ENCODE data around the gene SH2B3. TPM values are rescaled to one million over a fixed set of nuclear protein-coding genes. Genes with fewer than 3 reads are reported as not detected.
"Not testable (repeated sequence)": the region's sequence is repeated elsewhere in the genome, so short reads cannot be mapped to it uniquely, and the experiment has no call there.

SH2B3 gene
- total RNA-seq, 1 experiment from 2014 or later, result 39.6 TPM

DNA sequence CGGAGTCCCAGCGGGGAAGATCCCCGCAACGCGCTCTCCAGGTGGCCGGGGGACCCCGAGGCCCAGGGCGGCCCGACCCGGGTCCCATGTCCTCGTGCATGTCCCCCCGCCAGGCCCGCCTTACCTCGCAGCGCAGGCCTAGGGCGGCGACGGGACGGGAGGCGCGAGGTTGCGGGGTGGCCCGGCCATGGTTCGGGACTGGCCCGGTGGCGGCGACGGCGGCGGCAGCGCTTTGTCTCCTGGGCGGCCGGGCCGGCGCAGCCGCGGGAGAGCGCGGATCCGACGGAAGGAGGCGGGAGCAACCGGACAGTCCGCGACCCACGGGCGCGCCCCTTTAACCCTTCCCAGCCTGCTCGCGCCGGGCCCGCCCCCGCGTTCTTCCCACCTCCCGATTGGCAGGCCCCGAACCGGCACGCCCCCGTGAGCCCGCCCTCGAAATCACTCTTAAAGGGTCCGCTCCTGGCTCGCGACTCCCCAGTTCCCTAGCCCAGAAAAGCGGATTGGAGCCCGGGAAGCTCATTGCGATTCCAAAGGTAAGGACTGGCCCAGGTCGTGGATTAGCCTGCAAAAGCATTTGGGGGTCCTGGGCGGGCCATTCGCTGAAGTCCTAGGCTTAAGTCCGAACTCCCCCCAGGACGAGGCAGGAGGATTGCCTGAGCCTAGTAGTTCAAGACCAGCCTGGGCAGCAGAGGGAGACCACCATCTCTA, 36.8 kb upstream of the SH2B3 start, which contains the start of gene PHETA1:
TSS of gene PHETA1 (minus strand) at position 308 of the 708 bp plus-strand sequence. CDS start 5,668 bp downstream, outside the sequence.
- Histone ChIP-seq H3K4me3 (ENCODE audit: low read depth in 2 of 2, low read length in 2 of 2) (peak within 1 kb of the TSS; percentile 84), H3K27ac (ENCODE audit: low read length) (peak within 1 kb of the TSS; percentile 83), H3K36me3 (ENCODE audit: control insufficient read depth, insufficient read depth, low read length) (no peaks in the 10 kb centered on the region), H3K9me3 (ENCODE audit: control insufficient read depth, insufficient read depth, low read depth, low read length) (no peaks in the 10 kb centered on the region), H3K27me3 (ENCODE audit: control insufficient read depth, insufficient read depth, low read length) (no peaks in the 10 kb centered on the region), H3K4me1 (ENCODE audit: control insufficient read depth, insufficient read depth, low read length) (peaks cover 21% of the 10 kb centered on the region)
- intact Hi-C loops (cut with micrococcal nuclease; ENCODE audit: unreplicated experiment), result no loop called here
- TF ChIP-seq, protein P1, sequence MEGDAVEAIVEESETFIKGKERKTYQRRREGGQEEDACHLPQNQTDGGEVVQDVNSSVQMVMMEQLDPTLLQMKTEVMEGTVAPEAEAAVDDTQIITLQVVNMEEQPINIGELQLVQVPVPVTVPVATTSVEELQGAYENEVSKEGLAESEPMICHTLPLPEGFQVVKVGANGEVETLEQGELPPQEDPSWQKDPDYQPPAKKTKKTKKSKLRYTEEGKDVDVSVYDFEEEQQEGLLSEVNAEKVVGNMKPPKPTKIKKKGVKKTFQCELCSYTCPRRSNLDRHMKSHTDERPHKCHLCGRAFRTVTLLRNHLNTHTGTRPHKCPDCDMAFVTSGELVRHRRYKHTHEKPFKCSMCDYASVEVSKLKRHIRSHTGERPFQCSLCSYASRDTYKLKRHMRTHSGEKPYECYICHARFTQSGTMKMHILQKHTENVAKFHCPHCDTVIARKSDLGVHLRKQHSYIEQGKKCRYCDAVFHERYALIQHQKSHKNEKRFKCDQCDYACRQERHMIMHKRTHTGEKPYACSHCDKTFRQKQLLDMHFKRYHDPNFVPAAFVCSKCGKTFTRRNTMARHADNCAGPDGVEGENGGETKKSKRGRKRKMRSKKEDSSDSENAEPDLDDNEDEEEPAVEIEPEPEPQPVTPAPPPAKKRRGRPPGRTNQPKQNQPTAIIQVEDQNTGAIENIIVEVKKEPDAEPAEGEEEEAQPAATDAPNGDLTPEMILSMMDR (IDR thresholded peaks at IDR 0.05), result no peak
- TF ChIP-seq TCF7L2 (IDR thresholded peaks at IDR 0.05; ENCODE audit: low read depth, low read length) (no peak), POLR2AphosphoS5 (IDR thresholded peaks at IDR 0.05; ENCODE audit: low read depth, low read length) (0 out of 2 replicates have a peak, but pooled peaks have one; percentile 21), SIN3A (IDR thresholded peaks at IDR 0.05; ENCODE audit: borderline replicate concordance, insufficient read depth, low read depth, low read length) (no peak; the same call in 1 of the 2 replicates)
- TF ChIP-seq, protein P2, sequence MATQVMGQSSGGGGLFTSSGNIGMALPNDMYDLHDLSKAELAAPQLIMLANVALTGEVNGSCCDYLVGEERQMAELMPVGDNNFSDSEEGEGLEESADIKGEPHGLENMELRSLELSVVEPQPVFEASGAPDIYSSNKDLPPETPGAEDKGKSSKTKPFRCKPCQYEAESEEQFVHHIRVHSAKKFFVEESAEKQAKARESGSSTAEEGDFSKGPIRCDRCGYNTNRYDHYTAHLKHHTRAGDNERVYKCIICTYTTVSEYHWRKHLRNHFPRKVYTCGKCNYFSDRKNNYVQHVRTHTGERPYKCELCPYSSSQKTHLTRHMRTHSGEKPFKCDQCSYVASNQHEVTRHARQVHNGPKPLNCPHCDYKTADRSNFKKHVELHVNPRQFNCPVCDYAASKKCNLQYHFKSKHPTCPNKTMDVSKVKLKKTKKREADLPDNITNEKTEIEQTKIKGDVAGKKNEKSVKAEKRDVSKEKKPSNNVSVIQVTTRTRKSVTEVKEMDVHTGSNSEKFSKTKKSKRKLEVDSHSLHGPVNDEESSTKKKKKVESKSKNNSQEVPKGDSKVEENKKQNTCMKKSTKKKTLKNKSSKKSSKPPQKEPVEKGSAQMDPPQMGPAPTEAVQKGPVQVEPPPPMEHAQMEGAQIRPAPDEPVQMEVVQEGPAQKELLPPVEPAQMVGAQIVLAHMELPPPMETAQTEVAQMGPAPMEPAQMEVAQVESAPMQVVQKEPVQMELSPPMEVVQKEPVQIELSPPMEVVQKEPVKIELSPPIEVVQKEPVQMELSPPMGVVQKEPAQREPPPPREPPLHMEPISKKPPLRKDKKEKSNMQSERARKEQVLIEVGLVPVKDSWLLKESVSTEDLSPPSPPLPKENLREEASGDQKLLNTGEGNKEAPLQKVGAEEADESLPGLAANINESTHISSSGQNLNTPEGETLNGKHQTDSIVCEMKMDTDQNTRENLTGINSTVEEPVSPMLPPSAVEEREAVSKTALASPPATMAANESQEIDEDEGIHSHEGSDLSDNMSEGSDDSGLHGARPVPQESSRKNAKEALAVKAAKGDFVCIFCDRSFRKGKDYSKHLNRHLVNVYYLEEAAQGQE (IDR thresholded peaks at IDR 0.05; ENCODE audit: insufficient read depth in 1 of 2, low read depth in 2 of 2, low read length in 1 of 2), result no peak
- ATAC-seq (peak; percentile 97), DNase-seq (ENCODE audit: low read depth, low spot score) (peak; percentile 12)
- no TSS peak for BruUV-seq (replicated peaks)
- POLR2A ChIA-PET, result interaction anchor here (0.5 kb wide), 1 partner anchor 248 kb away, joined by 11 read pairs; no protein-coding TSS in a partner anchor
- CTCF ChIA-PET, result interaction anchor here (1.1 kb wide), 1 partner anchor 28 kb away, joined by 3 read pairs; no protein-coding TSS in a partner anchor
- in situ Hi-C loops (cut with HindIII; ENCODE audit: low pct_unique_long_range_greater_than_20kb, low sequenced_read_pairs), result no loop called here

DNA sequence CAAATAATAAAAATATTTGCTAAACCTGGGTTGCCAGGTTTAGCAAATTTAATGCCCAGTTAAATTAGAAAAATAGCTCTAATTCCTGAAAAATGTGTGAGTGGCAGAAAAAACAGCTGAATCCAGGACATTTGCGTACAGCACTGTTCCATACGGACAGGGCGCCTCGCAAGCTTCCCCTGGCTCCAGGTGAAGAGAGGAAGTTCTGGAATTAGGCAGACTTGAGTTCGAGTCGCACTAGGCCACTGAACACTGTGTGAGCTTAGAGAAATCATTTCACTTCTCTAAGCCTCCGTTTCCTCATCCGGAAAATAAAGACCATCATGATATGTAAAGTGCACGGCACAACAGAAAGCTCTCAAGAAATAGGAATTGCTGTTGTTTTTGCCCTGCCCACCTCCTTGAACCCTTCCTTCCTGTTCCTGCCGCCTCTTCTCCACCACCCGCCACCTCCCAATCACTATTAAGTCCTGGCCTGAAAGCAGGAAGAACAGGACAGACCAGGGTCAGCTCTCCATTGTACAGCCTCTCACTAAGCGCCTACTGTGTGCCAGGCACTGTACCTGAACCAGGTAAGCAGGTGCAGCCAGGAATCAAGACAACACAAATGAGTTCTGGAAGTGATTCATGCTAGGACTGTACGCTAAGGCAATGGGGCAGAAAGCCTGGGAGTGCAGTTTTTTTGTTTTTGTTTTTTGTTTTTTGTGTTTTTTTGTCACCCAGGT, 36.1 kb upstream of the SH2B3 start:
- intact Hi-C loops (cut with micrococcal nuclease; ENCODE audit: unreplicated experiment), result no loop called here
- Histone ChIP-seq H3K27me3 (ENCODE audit: control insufficient read depth, insufficient read depth, low read length) (no peaks in the 10 kb centered on the region), H3K4me1 (ENCODE audit: control insufficient read depth, insufficient read depth, low read length) (peaks cover 21% of the 10 kb centered on the region), H3K9me3 (ENCODE audit: control insufficient read depth, insufficient read depth, low read depth, low read length) (no peaks in the 10 kb centered on the region), H3K36me3 (ENCODE audit: control insufficient read depth, insufficient read depth, low read length) (no peaks in the 10 kb centered on the region), H3K4me3 (ENCODE audit: low read depth in 2 of 2, low read length in 2 of 2) (peak overlapping the region; percentile 84), H3K27ac (ENCODE audit: low read length) (peak overlapping the region; percentile 83)
- ChIA-PET POLR2A (no interaction called here), CTCF (interaction anchor here (1.1 kb wide), 1 partner anchor 27 kb away, joined by 3 read pairs; no protein-coding TSS in a partner anchor)
- DNase-seq (ENCODE audit: low read depth, low spot score), result no peak
- ATAC-seq, result no peak
- TF ChIP-seq POLR2AphosphoS5 (IDR thresholded peaks at IDR 0.05; ENCODE audit: low read depth, low read length) (no peak), TCF7L2 (IDR thresholded peaks at IDR 0.05; ENCODE audit: low read depth, low read length) (no peak), SIN3A (IDR thresholded peaks at IDR 0.05; ENCODE audit: borderline replicate concordance, insufficient read depth, low read depth, low read length) (no peak)
- TF ChIP-seq, protein P2 (IDR thresholded peaks at IDR 0.05; ENCODE audit: insufficient read depth in 1 of 2, low read depth in 2 of 2, low read length in 1 of 2), result no peak
- TF ChIP-seq, protein P1 (IDR thresholded peaks at IDR 0.05), result no peak
- in situ Hi-C loops (cut with HindIII; ENCODE audit: low pct_unique_long_range_greater_than_20kb, low sequenced_read_pairs), result no loop called here
- no TSS peak for BruUV-seq (replicated peaks)

DNA sequence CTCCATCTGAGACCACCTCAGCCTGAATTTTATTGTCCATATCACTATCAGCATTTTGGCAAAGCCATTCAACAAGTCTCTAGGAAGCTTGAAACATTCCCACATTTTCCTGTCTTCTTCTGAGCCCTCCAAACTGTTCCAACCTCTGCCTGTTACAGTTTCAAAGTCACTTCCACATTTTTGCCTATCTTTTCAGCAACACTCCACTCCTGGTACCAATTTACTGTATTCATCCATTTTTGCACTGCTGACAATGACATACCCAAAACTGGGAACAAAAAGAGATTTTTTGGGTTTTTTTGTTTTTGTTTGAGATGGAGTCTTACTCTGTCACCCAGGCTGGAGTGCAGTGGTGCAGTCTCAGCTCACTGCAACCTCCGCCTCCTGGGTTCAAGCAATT, 32.5 kb upstream of the SH2B3 start:
- H3K36me3 ChIP-seq (ENCODE audit: control insufficient read depth, insufficient read depth, low read length); POLR2A ChIA-PET; BruUV-seq (replicated peaks); CTCF ChIA-PET; in situ Hi-C loops (cut with HindIII; ENCODE audit: low pct_unique_long_range_greater_than_20kb, low sequenced_read_pairs); DNase-seq (ENCODE audit: low read depth, low spot score); ATAC-seq; H3K27me3 ChIP-seq (ENCODE audit: control insufficient read depth, insufficient read depth, low read length); H3K4me1 ChIP-seq (ENCODE audit: control insufficient read depth, insufficient read depth, low read length); H3K27ac ChIP-seq (ENCODE audit: low read length); H3K9me3 ChIP-seq (ENCODE audit: control insufficient read depth, insufficient read depth, low read depth, low read length); H3K4me3 ChIP-seq (ENCODE audit: low read depth in 2 of 2, low read length in 2 of 2); intact Hi-C loops (cut with micrococcal nuclease; ENCODE audit: unreplicated experiment): not testable (repeated sequence)

Measured in Panc1 (cell line).